Stimulated activated CD4-positive, alpha-beta T cell treated with anti-CD3 and anti-CD28 coated beads, Interleukin-15, amount 100 ng/mL, for 24 hours (primary cell): ENCODE measurements around the gene MARCHF2.

Source experiments
- DNase-seq: peaks from one replicate; pipeline ENCODE4 v3.0.0-alpha.2; 2020

Gene MARCHF2

DNA sequence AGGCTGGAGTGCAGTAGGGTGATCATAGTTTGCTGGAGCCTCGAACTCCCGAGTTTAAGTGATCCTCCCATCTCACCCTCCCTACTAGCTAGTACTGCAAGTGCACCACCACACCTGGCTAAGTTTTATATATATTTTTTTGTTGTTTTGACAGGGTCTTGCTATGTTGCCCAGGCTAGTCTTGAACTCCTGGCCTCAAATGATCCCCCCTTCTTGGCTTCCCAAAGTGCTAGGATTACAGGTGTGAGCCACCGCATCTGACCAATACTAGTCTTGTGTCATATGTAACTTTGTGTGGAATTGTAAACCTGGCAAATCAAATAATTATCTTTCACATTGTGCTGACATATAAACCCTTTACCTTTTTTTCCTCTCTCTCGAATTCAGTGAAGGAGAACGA is 41.9 kb downstream of the MARCHF2 start:
- no peak for DNase-seq

DNA sequence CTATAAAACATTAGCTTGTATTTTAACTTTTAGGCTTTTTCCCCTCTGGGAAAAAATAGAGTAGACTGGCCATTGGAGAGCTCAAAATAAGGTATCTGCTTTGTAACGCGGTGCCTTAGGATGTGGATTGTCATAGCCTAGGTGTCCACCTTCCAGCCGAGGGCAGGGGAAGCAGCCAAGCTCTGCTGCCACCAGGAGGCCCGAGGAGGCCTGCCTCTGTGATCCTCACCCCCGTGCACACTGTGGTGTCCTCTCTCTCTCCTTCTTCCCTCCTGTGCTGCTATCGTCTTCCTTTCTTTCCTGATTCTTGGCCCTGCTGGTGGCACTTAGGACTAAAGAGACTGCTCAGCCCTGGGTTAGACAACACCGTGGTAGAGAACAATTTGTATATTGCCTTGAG is 43.0 kb downstream of the MARCHF2 start:
- no peak for DNase-seq

DNA sequence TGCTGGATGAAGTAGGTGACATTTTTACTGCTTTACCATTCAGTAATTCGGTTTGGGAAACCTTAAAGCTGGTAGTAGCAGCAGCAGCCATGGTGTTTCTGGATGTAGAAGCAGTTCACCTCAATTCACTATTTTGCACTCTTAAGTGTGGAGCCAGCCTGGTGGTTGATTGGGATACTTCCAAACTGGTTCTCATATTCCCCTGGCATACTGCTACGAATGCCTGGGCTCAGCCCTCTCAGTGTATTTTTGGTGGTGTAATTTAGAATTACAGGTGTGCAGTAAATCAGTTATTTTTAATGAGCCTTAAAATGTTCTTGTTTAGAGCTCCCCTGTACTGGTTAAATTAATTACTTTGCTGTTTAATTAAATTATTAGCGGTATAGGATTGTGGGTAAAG is 44.1 kb downstream of the MARCHF2 start:
- DNase-seq = no peak

DNA sequence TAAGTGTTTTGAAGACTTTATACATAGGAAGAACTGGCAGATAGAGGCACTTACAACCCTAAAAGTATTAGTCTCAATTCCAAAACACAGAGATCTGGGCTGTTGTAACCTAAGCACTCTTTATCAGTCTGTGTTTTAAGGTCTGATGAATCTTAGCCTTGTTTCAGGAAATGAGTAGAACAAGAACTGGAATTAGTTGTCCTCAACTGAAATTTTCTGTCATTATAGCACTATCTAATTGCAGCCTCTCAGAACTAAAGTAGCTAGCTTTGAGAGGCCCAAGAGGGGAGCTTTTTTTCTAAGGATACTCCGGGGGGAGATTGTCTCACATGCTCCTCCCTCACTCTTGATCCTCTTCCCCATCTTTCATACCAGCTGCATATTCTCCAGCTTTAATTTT is 44.7 kb downstream of the MARCHF2 start:
- DNase-seq = no peak

DNA sequence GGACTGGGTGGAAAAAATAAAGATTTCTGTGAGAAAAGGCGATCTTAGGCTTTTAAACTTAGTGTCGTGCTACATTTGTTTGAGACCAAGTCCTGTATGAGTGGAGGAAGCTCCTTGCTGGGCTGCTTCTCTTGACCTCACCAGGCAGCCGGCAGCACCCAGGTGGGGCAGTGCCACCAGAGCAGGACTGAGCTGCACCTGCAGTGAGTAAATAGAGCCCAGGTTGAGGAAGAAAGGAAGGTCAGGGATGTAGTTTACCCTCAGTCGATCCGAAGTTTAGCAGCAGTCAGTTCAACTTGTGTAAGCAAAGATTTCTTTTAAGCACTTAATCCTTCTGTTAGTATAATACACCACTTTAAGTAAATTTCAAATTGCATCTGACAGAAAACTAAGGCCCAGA is 45.3 kb downstream of the MARCHF2 start:
- DNase-seq = no peak

DNA sequence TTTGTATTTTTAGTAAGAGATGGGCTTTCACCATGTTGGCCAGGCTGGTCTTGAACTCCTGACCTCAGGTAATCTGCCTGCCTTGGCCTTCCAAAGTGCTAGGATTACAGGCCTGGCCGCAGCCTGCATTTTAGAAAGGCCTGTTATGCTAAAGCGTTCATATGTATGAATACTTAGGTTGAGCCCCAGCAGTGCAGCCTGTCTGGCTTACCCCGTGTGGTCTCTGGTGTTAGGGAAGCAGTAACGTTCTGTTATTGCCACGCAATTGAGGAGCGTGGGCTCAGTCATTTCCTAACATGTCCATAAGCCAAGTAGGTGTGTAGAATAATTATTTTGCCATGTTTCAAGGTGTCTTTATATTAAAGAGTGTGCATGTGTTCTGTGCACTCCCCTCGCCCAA is 46.0 kb downstream of the MARCHF2 start:
- DNase-seq = no peak

DNA sequence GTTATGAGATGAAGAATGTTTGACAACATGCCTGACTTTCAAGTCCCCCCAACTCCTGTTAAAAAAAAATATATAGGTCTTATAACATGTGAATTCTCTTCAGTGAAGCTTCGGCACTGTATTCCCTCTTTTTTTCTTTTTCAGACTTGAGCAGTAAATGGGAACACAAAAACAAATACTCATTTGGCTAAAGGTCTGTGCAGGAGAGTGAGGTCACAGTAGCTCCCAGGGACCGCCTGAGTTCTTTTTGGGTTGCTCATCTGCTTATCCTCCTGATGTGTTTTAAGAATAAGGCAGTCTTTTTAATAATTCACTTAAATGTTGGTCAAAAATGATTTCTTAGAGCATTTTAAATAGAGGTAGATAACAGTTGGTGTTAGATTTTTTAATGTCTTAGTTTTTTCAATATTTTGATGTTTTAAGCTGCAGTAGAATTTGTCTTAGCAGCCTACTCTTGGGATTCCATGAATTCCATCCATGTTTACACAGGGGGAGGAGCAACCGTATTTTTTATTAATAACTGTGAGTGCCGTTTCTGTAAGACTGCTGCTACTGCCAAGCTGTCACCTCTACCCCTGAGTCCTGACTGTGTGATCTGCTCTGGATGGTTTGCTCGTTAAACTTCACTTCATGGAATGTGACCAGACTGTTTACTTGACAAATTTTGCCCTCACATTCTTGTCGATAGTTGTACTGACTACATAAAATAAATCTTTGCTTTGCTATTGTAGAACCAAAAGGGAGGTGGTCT is 46.6 kb downstream of the MARCHF2 start:
- DNase-seq = no peak

DNA sequence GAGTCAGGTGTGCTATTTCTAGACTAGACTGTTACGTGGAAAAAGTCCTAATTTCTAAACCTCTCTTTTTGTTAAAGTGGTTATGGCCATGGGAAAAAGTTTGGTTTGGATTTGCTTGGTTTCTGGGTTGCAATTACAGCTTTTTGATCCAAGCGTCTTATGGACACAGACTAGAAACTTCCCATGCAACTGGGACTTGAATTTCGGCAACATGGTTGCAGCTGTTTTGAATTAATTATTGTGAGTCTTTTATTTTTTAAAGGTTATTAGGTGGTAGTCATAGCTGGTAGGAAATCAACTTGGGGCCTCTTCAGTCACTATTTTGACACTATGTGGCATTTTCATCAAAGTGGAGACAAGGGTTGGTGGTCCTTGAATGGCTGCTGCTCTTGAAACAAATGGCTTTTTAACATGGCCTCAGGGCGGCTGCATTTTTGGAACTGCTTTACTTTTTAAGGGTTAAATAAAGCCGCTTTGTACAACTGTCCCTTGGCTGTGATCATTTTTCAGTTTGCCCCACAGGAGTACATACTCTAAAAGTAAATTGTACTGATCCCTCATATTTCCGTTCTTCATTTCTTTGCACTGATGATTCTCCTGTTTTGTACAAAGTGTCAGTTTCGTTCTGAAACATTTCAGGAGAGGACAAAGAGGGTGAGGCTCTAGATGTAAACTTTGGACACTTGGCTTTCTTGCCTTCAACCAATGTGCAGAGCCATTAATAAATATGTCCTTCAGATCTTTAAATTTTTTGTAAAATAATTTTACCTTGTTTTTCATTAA is 47.6 kb downstream of the MARCHF2 start:
- DNase-seq = no peak

DNA sequence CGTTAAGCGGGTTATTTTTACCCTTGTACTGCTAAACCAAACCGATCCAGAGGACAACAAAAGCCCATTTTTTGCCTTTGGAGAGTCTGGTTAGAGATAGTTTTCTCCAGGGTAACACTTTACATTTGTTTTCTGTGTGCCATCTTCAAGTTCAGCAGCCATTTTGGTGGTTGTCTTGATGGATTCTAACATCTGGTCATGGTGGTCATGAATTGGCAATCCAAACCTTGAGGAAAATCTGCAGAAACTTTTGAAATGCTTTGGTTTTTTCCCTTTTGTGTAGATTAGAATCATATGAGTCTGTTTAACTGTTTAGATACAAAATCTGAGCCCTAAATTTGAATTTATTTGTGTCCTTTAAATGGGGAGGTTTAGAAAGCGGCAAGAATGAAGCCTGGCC is 48.3 kb downstream of the MARCHF2 start:
- DNase-seq = no peak

DNA sequence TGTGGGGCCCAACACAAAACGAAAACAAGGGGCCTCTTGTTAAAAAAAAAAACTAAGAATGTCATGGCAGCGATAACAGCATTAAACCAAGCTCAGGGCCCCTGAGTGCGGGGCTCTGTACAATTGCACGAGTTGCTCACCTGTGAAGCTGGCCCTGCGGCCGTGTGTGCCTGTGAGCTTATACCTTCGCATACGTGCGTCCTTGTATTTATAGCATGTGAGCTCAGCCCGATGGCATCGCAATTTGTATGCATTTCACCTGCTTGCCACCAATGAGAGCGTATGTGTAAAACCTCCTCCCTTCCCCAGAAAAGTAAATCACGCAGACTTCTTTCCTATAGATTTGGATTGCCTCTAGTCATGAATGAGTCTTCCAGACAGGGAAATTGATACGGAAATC is 48.8 kb downstream of the MARCHF2 start:
- DNase-seq = no peak

DNA sequence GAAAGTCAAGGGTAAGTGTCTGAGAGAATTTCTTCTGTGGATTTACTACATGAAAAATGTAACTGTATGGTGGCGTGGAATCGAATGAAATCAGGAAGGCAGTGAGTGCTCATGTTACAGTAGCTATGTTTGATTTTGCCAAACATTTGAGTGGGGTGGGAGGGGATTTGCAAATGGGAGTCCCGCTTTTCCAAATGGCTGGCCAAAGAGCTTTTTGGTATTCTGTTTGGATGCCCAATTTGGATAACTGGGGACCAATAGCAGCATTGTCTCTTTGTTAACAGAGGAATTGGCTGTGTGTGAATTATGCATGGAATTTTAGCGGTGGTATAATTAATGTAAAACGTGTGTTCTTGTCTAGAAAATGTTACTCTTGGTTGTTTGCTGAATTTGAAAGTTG is 49.5 kb downstream of the MARCHF2 start:
- DNase-seq = no peak

DNA sequence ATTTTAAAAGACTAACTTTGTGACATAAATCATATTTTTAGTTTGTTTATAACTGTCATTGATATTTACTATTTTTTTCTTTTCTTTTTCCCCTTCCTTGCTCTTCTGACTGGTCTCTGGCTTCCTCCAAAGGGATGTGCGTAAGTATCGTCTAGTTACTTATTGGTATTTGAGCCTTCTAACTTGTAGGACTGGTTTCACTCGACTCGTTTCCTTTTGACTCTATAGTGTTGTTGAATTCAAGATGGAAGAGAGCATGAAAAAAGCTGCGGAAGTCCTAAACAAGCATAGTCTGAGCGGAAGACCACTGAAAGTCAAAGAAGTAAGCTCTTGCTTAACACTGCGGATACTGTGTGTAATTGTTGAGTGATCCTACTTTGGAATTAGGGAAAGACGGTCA is 50.3 kb downstream of the MARCHF2 start:
- no peak for DNase-seq

DNA sequence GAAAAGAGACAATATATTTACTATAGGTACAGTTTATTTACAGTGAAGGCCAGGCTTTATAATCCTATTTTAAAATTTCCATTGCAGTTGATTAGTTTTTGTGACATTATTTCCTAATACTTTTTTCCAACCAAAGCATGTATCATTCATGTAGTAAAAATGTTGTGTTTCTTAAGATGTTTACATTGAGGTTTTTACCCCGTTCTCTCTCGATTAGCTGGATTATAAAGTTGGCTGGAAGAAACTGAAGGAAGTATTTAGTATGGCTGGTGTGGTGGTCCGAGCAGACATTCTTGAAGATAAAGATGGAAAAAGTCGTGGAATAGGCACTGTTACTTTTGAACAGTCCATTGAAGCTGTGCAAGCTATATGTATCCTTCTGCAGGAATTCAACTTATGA is 52.9 kb downstream of the MARCHF2 start:
- no peak for DNase-seq

DNA sequence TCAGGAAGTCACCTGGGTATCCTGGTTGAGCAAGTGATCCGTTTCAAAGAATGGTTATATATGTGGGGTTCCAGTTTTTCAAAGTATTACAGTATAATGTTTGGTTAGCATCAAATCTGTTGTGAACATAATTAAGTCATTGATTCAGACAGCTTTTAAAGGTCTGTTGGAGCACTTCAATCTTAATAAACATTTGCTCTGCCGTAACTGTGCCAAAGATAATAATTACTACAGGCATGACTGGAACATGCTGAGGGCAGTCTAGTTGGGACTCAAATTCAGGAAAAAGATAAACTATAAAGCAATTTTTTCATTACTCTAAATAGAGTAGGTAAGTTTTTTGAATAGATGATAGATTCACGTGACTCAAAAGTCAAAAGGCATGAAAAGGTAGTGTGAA is 55.0 kb downstream of the MARCHF2 start:
- DNase-seq = no peak

DNA sequence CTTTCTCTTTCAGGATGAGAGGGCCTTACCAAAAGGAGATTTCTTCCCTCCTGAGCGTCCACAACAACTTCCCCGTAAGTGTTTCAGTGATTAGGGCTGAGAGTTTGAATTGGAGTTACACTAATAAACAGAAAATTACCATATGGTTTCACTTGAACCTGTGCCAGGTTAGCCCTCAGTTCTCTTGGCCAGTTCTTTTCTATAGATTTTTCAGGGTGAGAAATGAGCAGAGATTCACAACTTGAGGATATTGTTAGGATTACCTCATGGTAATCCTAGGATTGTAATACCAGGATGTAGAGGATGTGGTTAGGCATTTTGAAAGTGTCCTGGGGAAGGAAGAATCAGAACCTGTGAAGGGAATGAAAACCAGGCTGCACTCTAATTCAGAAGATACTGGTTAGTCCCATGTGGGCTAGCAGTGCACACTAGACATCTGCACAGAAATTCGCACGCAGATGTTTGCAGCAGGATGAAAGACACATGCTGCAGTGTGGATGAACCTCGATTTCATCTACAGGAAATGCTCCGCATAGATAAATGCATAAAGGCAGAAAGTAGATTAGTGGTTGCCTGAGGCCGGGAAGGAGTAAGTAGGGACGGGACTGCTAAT is 55.8 kb downstream of the MARCHF2 start:
- no peak for DNase-seq

DNA sequence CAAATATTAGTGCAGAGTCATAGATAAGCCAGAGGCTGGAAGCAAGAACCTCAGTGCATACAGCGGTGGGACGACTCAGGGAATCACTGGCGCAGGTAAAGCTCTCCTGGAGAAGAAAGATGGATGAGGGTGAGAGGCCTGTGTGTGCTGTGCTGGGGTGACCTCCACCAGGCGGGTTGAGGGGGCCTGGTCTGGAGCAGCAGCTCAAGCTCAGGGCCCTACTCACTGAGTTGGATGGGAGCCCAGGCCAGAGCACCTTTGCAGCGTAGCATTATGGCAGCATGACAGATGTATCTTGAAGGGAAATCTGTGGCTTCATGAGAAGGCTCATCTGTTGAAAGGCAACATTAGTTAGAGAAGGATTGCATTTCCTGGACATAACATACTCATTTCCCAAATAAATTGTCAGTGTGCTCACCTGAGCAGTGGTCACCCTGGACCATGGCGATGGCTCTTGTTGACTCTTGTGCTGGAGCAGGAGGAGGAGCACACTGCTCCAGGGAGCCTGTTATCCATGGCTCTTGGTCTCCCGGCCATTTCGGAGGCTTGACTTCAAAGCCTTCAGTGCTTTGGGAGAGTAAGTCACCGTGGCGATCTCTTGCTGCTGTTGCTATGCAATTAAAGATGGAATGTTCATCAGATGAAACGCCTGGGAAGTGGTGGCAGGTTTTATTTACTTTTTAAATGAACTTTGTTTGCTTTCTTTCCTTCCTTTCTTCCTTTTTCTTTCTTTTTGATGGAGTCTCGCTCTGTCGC is 56.7 kb downstream of the MARCHF2 start:
- no peak for DNase-seq

DNA sequence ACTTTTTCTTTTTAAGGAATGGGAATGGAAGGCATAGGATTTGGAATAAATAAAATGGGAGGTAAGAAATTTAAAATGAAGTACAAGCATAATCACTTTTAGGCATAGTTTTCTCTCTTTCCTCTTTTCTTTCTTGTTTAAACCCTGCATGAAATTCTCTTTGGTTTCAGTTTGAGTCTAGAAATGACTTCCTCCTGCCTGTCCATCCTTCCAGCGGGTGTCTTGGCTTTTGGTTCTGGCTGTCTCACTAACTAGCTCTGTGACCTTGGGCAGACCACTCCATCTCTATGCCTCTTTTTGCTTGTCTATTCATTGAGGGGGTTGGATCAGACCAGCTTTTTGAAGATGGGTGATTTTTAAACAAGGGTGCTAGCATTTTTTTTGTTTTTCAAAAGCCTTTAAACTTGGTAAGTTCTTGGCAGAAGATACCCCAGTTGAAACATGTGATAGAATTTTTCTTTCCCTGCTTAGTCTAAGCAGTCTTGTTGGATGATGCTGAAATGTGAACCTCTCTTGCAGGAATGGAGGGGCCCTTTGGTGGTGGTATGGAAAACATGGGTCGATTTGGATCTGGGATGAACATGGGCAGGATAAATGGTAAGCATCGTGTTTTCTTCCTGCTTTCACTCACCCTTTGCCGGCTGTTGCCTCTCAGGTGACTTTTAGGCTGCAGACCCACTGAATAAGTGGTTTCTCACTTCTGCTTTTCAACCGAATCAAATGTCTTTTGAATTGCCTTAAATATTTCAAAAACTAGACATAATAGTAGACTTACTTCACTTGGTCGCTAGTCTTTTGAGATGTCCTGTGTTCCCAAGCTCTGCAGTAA is 60.8 kb downstream of the MARCHF2 start:
- no peak for DNase-seq

DNA sequence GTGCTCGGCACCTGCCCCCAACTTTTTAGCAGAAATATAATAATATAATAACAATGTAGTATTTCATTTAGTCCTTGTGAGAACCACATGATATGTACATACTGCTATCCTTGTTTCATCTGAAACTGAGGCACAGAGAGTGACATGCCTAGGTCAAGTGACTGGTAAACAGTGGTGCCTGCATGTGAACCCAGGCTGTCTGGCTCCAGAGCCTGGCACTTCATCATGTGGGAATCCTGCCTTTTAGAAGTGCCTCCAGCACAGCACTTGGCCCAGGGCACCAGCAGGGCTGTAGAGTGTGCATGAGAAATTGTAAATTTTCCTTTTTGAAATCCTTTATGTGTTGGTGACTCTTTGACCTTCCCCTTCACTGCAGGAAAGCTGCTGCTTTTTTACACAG is 61.9 kb downstream of the MARCHF2 start:
- no peak for DNase-seq

DNA sequence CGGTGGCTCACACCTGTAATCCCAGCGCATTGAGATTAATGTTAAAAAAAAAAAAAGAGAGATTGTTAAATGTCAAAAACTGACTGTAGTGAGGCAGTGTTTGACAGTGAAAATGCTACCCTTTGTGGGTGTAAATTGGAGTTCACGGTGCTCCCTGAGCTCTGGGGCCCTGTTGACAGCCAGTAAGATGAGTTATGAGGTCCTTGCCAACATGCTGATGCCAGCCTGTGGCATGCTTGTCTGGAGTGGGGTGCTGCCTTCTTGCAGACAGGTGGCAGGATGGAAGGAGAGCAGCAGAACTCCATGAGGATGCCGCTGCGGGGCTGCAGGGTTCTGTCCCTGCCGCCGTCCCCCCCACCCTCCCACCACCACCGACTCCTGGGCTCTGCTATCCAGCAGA is 63.4 kb downstream of the MARCHF2 start:
- DNase-seq = no peak

DNA sequence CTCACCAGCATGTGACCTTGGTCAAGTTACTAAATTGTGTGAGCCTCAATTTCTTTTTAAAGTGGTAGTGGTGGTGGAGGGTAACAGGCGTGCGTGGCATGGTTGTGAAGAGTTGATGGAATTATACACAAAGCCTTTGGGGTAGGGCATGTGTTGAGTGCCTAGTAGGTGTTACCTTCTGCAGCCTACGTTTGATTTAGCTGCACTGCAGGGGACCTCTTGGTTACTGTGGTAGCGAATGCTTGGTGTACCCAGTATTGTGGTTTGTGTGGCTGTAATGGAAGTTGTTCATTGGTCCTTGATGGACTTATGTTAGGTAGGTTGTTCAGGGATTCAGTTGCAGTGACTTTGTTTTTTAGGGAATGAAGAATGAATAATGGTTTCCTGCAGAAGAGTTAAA is 64.8 kb downstream of the MARCHF2 start:
- DNase-seq = no peak

DNA sequence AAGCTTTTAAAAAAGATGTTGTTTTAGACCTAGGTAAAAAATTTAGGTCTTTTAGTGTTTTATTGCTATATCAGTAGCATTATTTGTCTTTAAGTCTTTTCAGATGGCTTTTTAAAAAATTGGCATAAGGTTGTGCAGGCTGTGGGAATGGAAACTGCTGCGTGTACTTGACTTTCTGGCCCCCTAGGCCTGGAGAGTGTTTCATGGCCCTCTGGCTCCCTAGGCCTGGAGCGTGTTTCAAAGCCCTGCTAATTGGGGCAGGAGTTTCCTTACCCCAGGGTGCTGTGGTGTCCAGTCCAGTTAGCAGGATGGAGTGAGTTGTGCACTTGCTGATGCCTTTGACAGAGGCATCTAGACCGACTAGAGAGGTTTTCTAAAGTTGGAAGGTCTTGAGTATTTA is 65.5 kb downstream of the MARCHF2 start:
- no peak for DNase-seq

DNA sequence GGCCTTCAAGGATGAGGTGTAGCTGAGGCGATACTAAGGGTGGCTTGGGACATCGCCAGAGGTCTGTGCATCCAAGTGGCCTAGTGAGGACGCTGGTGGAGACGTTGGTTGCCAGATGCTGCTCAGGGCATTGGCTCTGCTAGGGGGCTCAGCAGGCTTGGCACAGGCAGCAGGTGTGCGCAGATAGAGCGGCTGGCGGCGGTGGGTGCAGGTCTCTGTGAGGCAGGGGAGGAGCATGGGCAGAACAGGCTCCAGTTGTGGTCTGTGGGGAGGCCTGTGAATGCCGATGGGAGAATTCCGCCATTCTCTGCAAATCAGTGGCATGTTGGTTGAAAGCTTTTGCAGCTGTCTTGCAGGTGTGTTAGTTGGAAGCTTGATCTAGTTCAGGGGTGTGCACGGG is 68.1 kb downstream of the MARCHF2 start:
- DNase-seq = no peak

DNA sequence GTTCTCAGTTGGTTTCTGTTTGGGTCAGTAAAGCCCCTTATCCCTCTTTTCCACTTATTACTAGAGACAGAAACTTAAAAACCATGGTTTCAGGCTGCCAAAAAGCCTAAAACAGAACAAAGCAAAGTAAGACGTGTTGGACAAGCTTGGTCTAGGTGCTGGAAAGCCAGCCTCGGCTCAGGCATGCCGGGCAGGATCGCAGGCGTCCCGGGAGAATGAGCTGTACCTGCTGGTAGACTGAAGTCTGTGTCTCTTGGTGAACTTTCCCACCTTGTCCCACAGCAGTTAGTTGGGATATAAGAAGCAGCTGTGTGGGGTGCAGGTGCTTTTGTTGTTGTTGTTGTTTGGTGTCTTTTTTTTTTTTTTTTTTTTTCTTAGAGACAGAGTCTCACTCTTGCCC is 68.5 kb downstream of the MARCHF2 start:
- DNase-seq = no peak
